BE2C (cell line): ENCODE measurements around the gene AHSG.
"Not testable (repeated sequence)": the region's sequence is repeated elsewhere in the genome, so short reads cannot be mapped to it uniquely, and the experiment has no call there.

Experiments used
- DNase-seq: peaks from one replicate; pipeline ENCODE4 v3.0.0-alpha.2; 2020
- H3K27me3 ChIP-seq: fragments of 250-450 bp; sonication (Bioruptor Pico); 2 replicates; pipeline ENCODE4 v1.5.1; 2020; ENCODE audit warnings: mild to moderate bottlenecking
- H3K36me3 ChIP-seq: fragments of 250-450 bp; sonication (Bioruptor Pico); 2 replicates; pipeline ENCODE4 v1.5.1; 2020; ENCODE audit warnings: mild to moderate bottlenecking
- H3K4me1 ChIP-seq: fragments of 250-450 bp; sonication (Bioruptor Pico); 2 replicates; pipeline ENCODE4 v1.5.1; 2020
- H3K4me3 ChIP-seq: 2 replicates; pipeline ENCODE4 v1.5.1; 2011; ENCODE audit warnings: low read depth, low read length
- H3K9me3 ChIP-seq: fragments of 250-450 bp; sonication (Bioruptor Pico); 2 replicates; pipeline ENCODE4 v1.5.1; 2020
- CTCF ChIP-seq: IDR thresholded peaks from 2 replicates; pipeline ENCODE4 v1.5.1; 2012; ENCODE audit warnings: mild to moderate bottlenecking, low read depth, low read length

AHSG gene

GRCh38 chr3:186633481-186633880 is 20.6 kb downstream of the AHSG start:
- peaks cover 9% of the 10 kb centered on the region for H3K27me3 ChIP-seq
- H3K4me3 ChIP-seq = no peak overlapping the region
- no peak for DNase-seq
- no peaks in the 10 kb centered on the region for H3K36me3 ChIP-seq
- H3K4me1 ChIP-seq = no peaks in the 10 kb centered on the region
- TF ChIP-seq CTCF = no peak
- H3K9me3 ChIP-seq = no peaks in the 10 kb centered on the region

DNA sequence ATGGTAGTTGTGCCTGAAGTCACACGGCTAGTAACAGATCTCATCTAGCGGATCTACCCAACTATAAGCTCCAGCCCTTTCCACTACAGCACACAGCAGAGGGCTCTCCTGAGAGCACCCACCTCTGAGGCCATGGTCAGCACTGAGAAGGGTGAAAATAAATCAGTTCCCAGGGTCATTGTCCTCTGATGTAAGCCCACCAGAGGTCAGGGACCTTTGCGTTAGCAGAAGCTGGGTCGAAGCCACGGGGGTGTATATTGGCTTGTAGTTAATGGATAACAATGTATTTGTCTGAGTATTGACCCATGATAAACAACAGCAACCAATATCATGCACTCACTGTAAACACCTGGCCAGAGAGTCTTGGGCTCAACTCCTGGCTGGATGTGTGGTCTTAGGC is 21.3 kb downstream of the AHSG start:
- not testable (repeated sequence) for H3K9me3 ChIP-seq, H3K4me3 ChIP-seq, H3K27me3 ChIP-seq, H3K36me3 ChIP-seq, H3K4me1 ChIP-seq, DNase-seq

- no peaks in the 10 kb centered on the region for H3K4me1 ChIP-seq
- no peak for TF ChIP-seq CTCF
These were observed 22.7 kb downstream of the AHSG start for GRCh38 chr3:186635532-186635931.

DNA sequence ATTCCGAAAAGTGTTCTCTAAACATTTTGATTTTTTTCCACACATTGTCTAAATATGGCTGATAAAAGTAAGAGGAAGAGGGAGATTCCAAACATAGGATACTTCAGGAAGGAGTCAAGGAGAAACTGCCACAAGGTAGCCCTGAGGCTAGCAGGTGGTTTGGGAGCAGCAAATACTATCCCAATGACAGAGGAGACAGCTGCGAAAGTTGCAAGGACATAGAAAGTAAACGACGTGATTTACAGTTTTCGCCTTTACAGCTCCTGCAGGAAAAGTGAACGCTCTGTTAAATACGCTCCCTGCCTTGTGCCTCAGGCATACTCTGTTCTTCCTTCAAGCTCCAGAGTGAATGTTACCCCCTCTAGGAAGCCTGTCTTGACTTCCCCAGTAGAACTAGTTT is 23.7 kb downstream of the AHSG start:
- no peak for DNase-seq
- TF ChIP-seq CTCF = no peak
- no peak overlapping the region for H3K4me3 ChIP-seq
- H3K36me3 ChIP-seq = no peaks in the 10 kb centered on the region
- H3K27me3 ChIP-seq = peaks cover 11% of the 10 kb centered on the region
- H3K4me1 ChIP-seq = no peaks in the 10 kb centered on the region
- no peaks in the 10 kb centered on the region for H3K9me3 ChIP-seq

More at GRCh38 chr3:186635532-186635931, 22.7 kb downstream of the AHSG start:
- peaks cover 10% of the 10 kb centered on the region for H3K27me3 ChIP-seq
- DNase-seq = no peak
- H3K36me3 ChIP-seq = no peaks in the 10 kb centered on the region
- H3K9me3 ChIP-seq = no peaks in the 10 kb centered on the region
- no peak overlapping the region for H3K4me3 ChIP-seq

- no peak for DNase-seq
- H3K4me3 ChIP-seq = no peak overlapping the region
- TF ChIP-seq CTCF = no peak
- peaks cover 22% of the 10 kb centered on the region for H3K27me3 ChIP-seq
- no peaks in the 10 kb centered on the region for H3K36me3 ChIP-seq
- no peaks in the 10 kb centered on the region for H3K4me1 ChIP-seq
- no peaks in the 10 kb centered on the region for H3K9me3 ChIP-seq
These were observed 24.8 kb downstream of the AHSG start for GRCh38 chr3:186637686-186638085.

- Histone ChIP-seq H3K36me3 (no peaks in the 10 kb centered on the region), H3K4me3 (no peak overlapping the region)
These were observed 25.4 kb downstream of the AHSG start for GRCh38 chr3:186638259-186638658.

More at GRCh38 chr3:186638259-186638658, 25.4 kb downstream of the AHSG start:
- Histone ChIP-seq H3K9me3 (no peaks in the 10 kb centered on the region), H3K27me3 (peaks cover 26% of the 10 kb centered on the region), H3K4me1 (no peaks in the 10 kb centered on the region)
- DNase-seq = no peak
- TF ChIP-seq CTCF = no peak
